GM12872 (cell line): Measurements from ENCODE around the gene MYOG.

Source experiments
- CTCF ChIP-seq: IDR thresholded peaks from 3 replicates; pipeline ENCODE4 v1.5.1; 2011; ENCODE audit warnings: low read depth, mild to moderate bottlenecking, low read length, moderate library complexity; ENCODE audit not compliant: insufficient read depth

The MYOG gene

GRCh38 chr1:203077956-203078355 is 7.9 kb downstream of the MYOG start:
- TF ChIP-seq CTCF = no peak

- no peak for TF ChIP-seq CTCF
These were observed 8.4 kb downstream of the MYOG start for GRCh38 chr1:203077367-203077766.

- TF ChIP-seq CTCF = no peak
These were observed 9.7 kb downstream of the MYOG start for GRCh38 chr1:203076031-203076511.

GRCh38 chr1:203075236-203076030 is 10.4 kb downstream of the MYOG start:
- TF ChIP-seq CTCF = no peak

GRCh38 chr1:203074610-203075009 is 11.2 kb downstream of the MYOG start:
- TF ChIP-seq CTCF = no peak

- no peak for TF ChIP-seq CTCF
These were observed 12.3 kb downstream of the MYOG start for GRCh38 chr1:203073469-203073868.

- no peak for TF ChIP-seq CTCF
These were observed 12.9 kb downstream of the MYOG start for GRCh38 chr1:203072911-203073310.
